Measurements from ENCODE around the gene EFEMP2.
A peak's percentile ranks its signal among the peaks of the same experiment; 100 is the strongest.

EFEMP2 gene

DNA sequence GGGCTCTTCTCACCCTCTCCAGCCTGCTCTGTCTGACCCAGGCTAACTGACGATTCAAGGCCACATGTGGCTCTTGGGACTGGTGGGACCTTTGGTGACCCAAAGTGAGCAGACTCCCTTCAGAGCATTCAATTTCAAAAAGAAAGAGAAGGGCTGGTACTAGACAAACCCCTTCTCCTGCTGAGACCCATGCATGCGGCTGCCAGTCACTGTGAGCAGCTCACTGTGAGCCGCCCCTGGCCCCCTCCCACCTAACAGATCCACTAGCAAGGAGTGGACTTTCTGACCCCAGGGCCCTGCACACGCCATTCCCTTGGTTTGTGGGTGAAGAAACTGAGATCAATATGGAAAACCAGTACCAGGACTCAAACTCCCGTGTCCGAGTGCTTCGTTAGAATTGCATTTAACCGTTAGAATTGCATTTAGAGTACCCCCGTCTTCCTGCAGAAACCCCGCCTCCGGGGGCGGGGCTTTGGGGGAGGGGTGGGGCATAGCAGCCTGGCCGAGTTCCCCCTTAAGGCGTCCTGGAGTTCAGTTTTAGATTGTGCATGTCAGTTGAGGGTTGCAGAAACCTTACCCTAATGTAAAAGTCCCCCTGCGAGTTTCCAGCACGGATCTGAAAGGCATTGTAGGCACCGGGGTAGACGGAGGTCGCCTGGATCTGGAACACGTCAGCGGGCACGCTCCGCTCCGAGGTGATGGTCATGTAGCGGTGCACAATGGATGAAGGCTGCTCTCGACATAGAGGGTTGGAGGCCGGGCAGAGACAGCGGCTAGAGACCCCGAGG is 5.1 kb downstream of the EFEMP2 start:
- TF ChIP-seq, protein P1, sequence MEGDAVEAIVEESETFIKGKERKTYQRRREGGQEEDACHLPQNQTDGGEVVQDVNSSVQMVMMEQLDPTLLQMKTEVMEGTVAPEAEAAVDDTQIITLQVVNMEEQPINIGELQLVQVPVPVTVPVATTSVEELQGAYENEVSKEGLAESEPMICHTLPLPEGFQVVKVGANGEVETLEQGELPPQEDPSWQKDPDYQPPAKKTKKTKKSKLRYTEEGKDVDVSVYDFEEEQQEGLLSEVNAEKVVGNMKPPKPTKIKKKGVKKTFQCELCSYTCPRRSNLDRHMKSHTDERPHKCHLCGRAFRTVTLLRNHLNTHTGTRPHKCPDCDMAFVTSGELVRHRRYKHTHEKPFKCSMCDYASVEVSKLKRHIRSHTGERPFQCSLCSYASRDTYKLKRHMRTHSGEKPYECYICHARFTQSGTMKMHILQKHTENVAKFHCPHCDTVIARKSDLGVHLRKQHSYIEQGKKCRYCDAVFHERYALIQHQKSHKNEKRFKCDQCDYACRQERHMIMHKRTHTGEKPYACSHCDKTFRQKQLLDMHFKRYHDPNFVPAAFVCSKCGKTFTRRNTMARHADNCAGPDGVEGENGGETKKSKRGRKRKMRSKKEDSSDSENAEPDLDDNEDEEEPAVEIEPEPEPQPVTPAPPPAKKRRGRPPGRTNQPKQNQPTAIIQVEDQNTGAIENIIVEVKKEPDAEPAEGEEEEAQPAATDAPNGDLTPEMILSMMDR (IDR thresholded peaks at IDR 0.05) = no peak
- no peak for TF ChIP-seq ZFX (IDR thresholded peaks at IDR 0.05; ENCODE audit: borderline replicate concordance)
- H3K27ac ChIP-seq = peak overlapping the region; percentile 23

GRCh38 chr11:65866509-65867283 is 5.9 kb downstream of the EFEMP2 start:
- no peak for TF ChIP-seq ZFX (IDR thresholded peaks at IDR 0.05; ENCODE audit: borderline replicate concordance)
- peak overlapping the region; percentile 23 for H3K27ac ChIP-seq

DNA sequence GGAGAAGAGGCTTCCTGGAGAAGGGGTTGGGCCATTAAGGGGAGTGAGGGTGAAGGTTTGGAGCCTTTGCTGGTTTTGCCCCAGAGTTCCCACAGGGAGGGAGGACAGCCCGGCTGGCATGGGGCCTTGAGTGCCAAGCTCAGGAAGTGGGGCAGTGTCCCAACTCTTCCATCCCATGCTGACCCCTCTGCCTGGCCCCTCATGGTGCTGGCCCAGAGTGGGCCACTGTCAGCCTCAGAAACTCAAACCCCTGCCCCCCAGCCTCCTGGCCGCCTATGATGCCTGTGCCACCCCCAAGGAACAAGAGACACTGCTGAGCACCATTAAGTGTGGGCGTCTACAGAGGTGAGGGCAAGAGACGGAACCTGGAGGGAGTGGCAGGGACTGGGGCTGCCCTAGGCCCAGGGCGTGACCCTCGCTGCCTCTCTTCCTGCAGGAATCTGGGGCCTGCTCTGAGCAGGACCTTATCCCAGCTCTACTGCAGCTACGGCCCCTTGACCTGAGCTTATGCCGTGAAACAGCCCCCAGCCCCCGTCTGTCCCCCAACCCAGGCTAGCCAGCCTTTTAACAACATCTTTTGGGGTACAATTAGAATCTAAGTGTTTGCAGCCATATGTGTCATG is 6.9 kb downstream of the EFEMP2 start:
- no peak for TF ChIP-seq ZFX (IDR thresholded peaks at IDR 0.05; ENCODE audit: borderline replicate concordance)
- TF ChIP-seq, protein P1 (IDR thresholded peaks at IDR 0.05) = no peak
- H3K27ac ChIP-seq = no peak overlapping the region

GRCh38 chr11:65864706-65865471 is 7.7 kb downstream of the EFEMP2 start:
- H3K27ac ChIP-seq = no peak overlapping the region
- no peak for TF ChIP-seq ZFX (IDR thresholded peaks at IDR 0.05; ENCODE audit: borderline replicate concordance)
- TF ChIP-seq, protein P1 (IDR thresholded peaks at IDR 0.05) = no peak

GRCh38 chr11:65863889-65864705 is 8.5 kb downstream of the EFEMP2 start:
- no peak overlapping the region for H3K27ac ChIP-seq
- TF ChIP-seq, protein P1 (IDR thresholded peaks at IDR 0.05) = no peak
- TF ChIP-seq ZFX (IDR thresholded peaks at IDR 0.05; ENCODE audit: borderline replicate concordance) = no peak

DNA sequence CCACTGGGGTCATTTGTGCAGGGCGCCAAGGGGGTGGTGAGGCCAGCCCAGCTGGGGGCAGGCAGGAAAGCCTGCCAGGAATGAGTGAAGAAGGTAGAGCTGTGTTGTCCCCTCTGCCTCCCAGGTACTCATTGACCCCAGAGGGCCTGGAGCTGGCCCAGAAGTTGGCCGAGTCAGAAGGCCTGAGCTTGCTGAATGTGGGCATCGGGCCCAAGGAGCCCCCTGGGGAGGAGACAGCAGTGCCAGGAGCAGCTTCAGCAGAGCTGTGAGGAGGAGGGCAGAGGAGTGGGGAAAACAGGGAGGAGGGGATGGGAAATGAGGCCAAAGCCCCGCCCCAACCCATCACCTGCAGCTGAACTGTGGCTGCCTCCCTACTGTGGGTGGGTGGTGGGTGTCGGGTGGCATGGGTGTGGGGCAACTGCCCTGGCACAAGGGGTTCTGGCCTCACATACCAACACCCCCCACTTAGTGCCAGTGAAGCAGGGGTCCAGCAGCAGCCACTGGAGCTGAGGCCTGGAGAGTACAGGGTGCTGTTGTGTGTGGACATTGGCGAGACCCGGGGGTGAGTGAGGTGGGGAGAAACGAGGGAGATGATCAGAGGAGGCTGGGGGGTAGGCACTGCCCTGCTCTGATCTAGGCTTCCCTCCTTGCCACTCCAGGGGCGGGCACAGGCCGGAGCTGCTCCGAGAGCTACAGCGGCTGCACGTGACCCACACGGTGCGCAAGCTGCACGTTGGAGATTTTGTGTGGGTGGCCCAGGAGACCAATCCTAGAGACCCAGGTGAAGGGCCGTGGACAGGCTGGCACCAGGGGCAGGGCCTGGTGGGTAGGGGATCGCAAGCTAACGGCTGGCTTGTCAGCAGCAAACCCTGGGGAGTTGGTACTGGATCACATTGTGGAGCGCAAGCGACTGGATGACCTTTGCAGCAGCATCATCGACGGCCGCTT is 9.4 kb downstream of the EFEMP2 start:
- no peak for TF ChIP-seq ZFX (IDR thresholded peaks at IDR 0.05; ENCODE audit: borderline replicate concordance)
- TF ChIP-seq, protein P1 (IDR thresholded peaks at IDR 0.05) = no peak
- H3K27ac ChIP-seq = no peak overlapping the region

Measured in 22Rv1 (cell line).